ENCODE results near the gene ADRM1.

DNA sequence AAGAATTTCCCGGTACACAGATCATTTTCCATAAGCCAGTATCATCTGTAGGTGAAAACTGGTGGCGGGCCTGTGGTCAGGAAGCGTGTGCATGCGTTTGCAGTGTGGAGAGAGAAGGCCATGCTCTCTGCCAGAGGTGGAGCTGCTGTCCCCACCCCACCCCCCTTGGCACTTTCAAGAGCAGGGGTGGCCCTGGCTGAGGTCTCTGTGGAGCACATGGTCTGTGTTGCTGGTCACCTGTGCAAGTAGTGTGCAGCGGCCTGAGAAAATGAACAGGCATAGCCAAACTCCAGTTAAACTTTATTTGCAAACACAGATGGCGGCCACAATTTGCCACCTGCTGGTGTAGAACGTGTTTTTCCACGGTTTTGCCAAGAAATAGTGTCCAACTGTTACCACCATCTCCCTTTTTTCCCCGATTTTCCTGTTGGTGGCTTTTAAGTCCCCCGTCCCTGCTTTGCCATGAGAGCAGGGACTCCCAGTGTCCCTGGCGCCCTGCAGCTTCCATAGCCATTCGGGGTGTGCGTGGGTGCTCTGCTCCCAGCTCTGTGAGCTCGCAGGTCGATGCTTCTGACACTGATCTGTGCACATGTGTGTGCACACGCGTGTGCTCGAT lies 2.5 kb downstream of the ADRM1 start:
- TF ChIP-seq EZH2 (IDR thresholded peaks at IDR 0.05; ENCODE audit: insufficient read depth, low read length), result no peak
- TF ChIP-seq, protein P1, sequence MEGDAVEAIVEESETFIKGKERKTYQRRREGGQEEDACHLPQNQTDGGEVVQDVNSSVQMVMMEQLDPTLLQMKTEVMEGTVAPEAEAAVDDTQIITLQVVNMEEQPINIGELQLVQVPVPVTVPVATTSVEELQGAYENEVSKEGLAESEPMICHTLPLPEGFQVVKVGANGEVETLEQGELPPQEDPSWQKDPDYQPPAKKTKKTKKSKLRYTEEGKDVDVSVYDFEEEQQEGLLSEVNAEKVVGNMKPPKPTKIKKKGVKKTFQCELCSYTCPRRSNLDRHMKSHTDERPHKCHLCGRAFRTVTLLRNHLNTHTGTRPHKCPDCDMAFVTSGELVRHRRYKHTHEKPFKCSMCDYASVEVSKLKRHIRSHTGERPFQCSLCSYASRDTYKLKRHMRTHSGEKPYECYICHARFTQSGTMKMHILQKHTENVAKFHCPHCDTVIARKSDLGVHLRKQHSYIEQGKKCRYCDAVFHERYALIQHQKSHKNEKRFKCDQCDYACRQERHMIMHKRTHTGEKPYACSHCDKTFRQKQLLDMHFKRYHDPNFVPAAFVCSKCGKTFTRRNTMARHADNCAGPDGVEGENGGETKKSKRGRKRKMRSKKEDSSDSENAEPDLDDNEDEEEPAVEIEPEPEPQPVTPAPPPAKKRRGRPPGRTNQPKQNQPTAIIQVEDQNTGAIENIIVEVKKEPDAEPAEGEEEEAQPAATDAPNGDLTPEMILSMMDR (IDR thresholded peaks at IDR 0.05; ENCODE audit: insufficient read depth, low read depth, low read length), result no peak

Data from astrocyte (in vitro differentiated cells and primary cell).